Calu3 (cell line): ENCODE data around the gene LHX4. TPM values are rescaled to one million over a fixed set of nuclear protein-coding genes. Genes with fewer than 3 reads are reported as not detected.

Source experiments
- BruUV-seq: library from RNA; stranded (reverse); fragments of 400-500 nt; replicated peaks from 2 replicates; lab custom pipeline; 2021; lab: Mats Ljungman, UMichigan
- CTCF ChIA-PET: fragments of 300-600 bp; sonication (Branson Sonifier 250); formaldehyde crosslinking; loops from one replicate; lab custom pipeline; 2022; ENCODE audit warnings: antibody characterized with exemption; lab: Charles Lee
- DNase-seq: peaks from one replicate; pipeline ENCODE4 v3.0.0; 2022
- H3K27ac Mint-ChIP-seq: one replicate; pipeline ENCODE4 v1.8.0; 2022; ENCODE audit warnings: mixed read lengths; ENCODE audit not compliant: unreplicated experiment
- H3K27me3 Mint-ChIP-seq: one replicate; pipeline ENCODE4 v1.8.0; 2022; ENCODE audit warnings: mixed read lengths; ENCODE audit not compliant: unreplicated experiment
- H3K36me3 Mint-ChIP-seq: one replicate; pipeline ENCODE4 v1.8.0; 2022; ENCODE audit warnings: mild to moderate bottlenecking, moderate library complexity, mixed read lengths; ENCODE audit not compliant: insufficient read depth, unreplicated experiment
- H3K4me1 Mint-ChIP-seq: one replicate; pipeline ENCODE4 v1.8.0; 2022; ENCODE audit warnings: mild to moderate bottlenecking, low read depth, mixed read lengths; ENCODE audit not compliant: unreplicated experiment
- H3K4me3 Mint-ChIP-seq: one replicate; pipeline ENCODE4 v1.8.0; 2022; ENCODE audit warnings: mild to moderate bottlenecking, low read depth, moderate library complexity, mixed read lengths; ENCODE audit not compliant: unreplicated experiment
- H3K9me3 Mint-ChIP-seq: one replicate; pipeline ENCODE4 v1.8.0; 2022; ENCODE audit warnings: low read depth, mixed read lengths; ENCODE audit not compliant: unreplicated experiment
- CTCF ChIP-seq: fragments of 200-600 bp; IDR thresholded peaks from one replicate; pipeline ENCODE4 v1.8.0; 2022; ENCODE audit warnings: antibody characterized with exemption; ENCODE audit not compliant: unreplicated experiment
- intact Hi-C: fragments of 100-400 bp; cut with micrococcal nuclease; formaldehyde crosslinking; loops from one replicate; pipeline ENCODE4 v1.10.0; 2022; ENCODE audit not compliant: unreplicated experiment
- total RNA-seq: library from RNA; stranded (reverse); gene quantifications from 2 replicates; pipeline ENCODE4 v1.2.3, GENCODE V29; 2022

The LHX4 gene
- total RNA-seq, 1 experiment from 2014 or later, result 0.19 TPM

DNA sequence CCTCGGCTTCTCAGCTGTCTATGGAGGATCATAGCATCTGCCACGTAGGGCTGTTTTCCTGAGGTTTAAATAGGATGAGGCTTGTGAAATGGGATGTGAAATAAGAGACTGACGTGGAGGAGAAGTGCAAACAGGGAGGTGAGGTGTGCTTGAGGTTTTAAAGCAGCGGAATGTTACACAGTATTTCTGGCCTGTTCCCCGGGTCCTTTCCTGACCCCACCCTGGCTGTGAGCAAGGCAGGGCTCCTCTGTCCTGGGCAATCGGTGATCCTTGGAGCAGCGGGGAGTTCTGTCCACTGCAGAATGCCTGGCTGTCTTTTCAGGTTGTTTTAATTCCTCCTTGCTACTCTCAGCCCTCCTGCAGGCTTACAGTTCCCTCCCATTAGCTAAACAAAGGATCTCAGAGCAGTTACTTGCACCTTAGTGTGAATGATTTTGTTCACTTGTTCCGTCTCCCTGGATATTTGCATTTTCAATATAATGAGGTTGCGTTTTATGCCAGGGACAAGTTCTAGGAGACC lies 38.6 kb downstream of the LHX4 start:
- no peak for TF ChIP-seq CTCF
- H3K27ac Mint-ChIP-seq, result no peak overlapping the region
- no peak overlapping the region for H3K4me3 Mint-ChIP-seq
- intact Hi-C loops, result no loop called here
- CTCF ChIA-PET, result interaction anchor here (0.7 kb wide), 2 partner anchors 89 to 98 kb away, joined by 3 to 6 read pairs; no protein-coding TSS in a partner anchor
- H3K4me1 Mint-ChIP-seq, result peaks cover 13% of the 10 kb centered on the region
- no peaks in the 10 kb centered on the region for H3K9me3 Mint-ChIP-seq
- H3K36me3 Mint-ChIP-seq, result peaks cover 22% of the 10 kb centered on the region
- no peak for DNase-seq
- no TSS peak for BruUV-seq
- H3K27me3 Mint-ChIP-seq, result peaks cover 16% of the 10 kb centered on the region

DNA sequence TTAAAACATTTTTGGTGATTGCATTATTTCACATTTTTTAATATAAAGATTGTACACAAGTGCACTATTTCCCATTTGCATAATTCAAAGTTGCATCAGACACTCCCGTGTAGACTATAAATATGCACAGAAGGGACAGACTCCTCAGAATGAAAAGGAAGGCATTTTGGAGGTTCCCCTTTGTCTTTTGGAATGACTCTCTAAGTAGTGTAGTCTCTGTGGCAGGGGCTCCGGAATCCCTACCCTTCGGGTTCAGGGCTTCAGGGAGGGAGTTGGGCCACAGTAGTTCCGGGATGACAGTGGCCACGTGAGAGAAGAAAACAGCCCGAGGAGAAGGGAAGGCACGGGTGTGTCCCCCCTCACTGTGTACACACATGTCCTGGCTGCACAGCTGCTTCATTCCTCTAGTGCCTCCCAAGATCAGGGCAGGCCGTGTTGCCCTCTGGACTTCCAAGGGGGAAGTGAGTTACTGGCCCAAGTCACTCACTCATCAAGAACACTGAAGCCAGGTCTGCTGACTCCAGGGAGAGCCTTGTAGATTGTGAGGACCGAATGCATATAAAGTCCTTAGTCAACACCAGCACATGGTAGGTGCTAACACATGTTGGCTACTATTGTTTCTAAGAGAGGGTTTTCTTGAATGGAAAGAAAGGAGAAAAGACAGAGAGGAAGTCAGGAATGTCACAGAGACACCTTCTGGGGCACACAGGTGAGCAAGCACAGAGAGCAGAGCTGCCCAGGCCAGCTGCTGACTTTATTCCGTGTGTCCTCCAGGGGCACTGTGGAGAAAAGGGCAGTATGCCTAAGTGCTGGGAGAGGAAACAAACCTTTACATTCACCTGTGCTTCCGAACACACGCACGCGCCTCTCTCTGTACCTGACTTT lies 39.8 kb downstream of the LHX4 start:
- no peak overlapping the region for H3K4me3 Mint-ChIP-seq
- BruUV-seq, result no TSS peak
- peaks cover 22% of the 10 kb centered on the region for H3K36me3 Mint-ChIP-seq
- H3K9me3 Mint-ChIP-seq, result no peaks in the 10 kb centered on the region
- peak; percentile 37 for TF ChIP-seq CTCF
- peaks cover 13% of the 10 kb centered on the region for H3K4me1 Mint-ChIP-seq
- H3K27ac Mint-ChIP-seq, result no peak overlapping the region
- CTCF ChIA-PET, result interaction anchor here (1.0 kb wide), 1 partner anchor 8 kb away, joined by 4 read pairs; no protein-coding TSS in a partner anchor
- intact Hi-C loops, result loop anchor here (5.0 kb wide), 1 partner anchor 147 kb away; no protein-coding TSS in a partner anchor
- H3K27me3 Mint-ChIP-seq, result peaks cover 4% of the 10 kb centered on the region
- DNase-seq, result peak; percentile 40

GRCh38 chr1:180270530-180271271 lies 40.6 kb downstream of the LHX4 start:
- Mint-ChIP-seq H3K4me1 (peaks cover 13% of the 10 kb centered on the region), H3K36me3 (peaks cover 22% of the 10 kb centered on the region), H3K27me3 (no peaks in the 10 kb centered on the region), H3K27ac (no peak overlapping the region), H3K9me3 (no peaks in the 10 kb centered on the region), H3K4me3 (no peak overlapping the region)
- DNase-seq, result no peak
- no peak for TF ChIP-seq CTCF
- CTCF ChIA-PET, result interaction anchor here (1.0 kb wide), 1 partner anchor 9 kb away, joined by 4 read pairs; no protein-coding TSS in a partner anchor
- intact Hi-C loops, result loop anchor here (5.0 kb wide), 1 partner anchor 147 kb away; no protein-coding TSS in a partner anchor
- BruUV-seq, result no TSS peak
